Right ventricle myocardium superior (tissue), 1 donor: ENCODE results near the gene BPIFB3. TPM values are rescaled to one million over a fixed set of nuclear protein-coding genes. Genes with fewer than 3 reads are reported as not detected.
A peak's percentile ranks its signal among the peaks of the same experiment; 100 is the strongest.
"Not testable (repeated sequence)": the region's sequence is repeated elsewhere in the genome, so short reads cannot be mapped to it uniquely, and the experiment has no call there.

Experiments used
- ATAC-seq: fragments of 200-7000 bp; cut with Tn5 transposase; one replicate; pipeline ENCODE4 v1.9.1; 2020; ENCODE audit warnings: mild to moderate bottlenecking; ENCODE audit not compliant: poor library complexity
- DNase-seq: peaks from one replicate; pipeline ENCODE4 v3.0.0-alpha.2; 2020
- intact Hi-C: fragments of 100-400 bp; cut with DNase I; formaldehyde crosslinking; loops from one replicate; pipeline ENCODE4 v1.11.2; 2022
- total RNA-seq: library from RNA; stranded (reverse); fragmentation: NEBNext Ultra II Directional; extraction: Animal tissue kit (Norgen Biotek cat#: 25700); gene quantifications from one replicate; pipeline ENCODE4 v1.2.1, GENCODE V29; 2021
- donor health status: DM: no; HTN: yes; CAD: no; lungs with severe emphysema.

BPIFB3 gene
- total RNA-seq, 1 donor from 2014 or later: not detected

GRCh38 chr20:33076662-33077372 lies 23.1 kb downstream of the BPIFB3 start:
- no peak for DNase-seq
- intact Hi-C loops: no loop called here
- no peak for ATAC-seq

- no peak for DNase-seq
- no peak for ATAC-seq
- intact Hi-C loops: no loop called here
Measured at GRCh38 chr20:33079259-33079658, 25.6 kb downstream of the BPIFB3 start, which contains the start of gene BPIFB4. TSS of gene BPIFB4 (plus strand) at chr20:33079643. CDS start at chr20:33081527, 1,884 bp downstream.

GRCh38 chr20:33081411-33082154 lies 27.9 kb downstream of the BPIFB3 start:
- ATAC-seq: no peak
- DNase-seq: no peak
- intact Hi-C loops: no loop called here

- intact Hi-C loops: no loop called here
- DNase-seq (no peak), ATAC-seq (no peak)
Measured at GRCh38 chr20:33082546-33082945, 28.8 kb downstream of the BPIFB3 start.

- intact Hi-C loops: no loop called here
- DNase-seq (no peak), ATAC-seq (no peak)
Measured at GRCh38 chr20:33083544-33084340, 30.0 kb downstream of the BPIFB3 start.

- DNase-seq (no peak), ATAC-seq (no peak)
- intact Hi-C loops: no loop called here
Measured at GRCh38 chr20:33084722-33085121, 31.0 kb downstream of the BPIFB3 start.

- intact Hi-C loops: no loop called here
- no peak for DNase-seq
- no peak for ATAC-seq
Measured at GRCh38 chr20:33086052-33086722, 32.5 kb downstream of the BPIFB3 start.

GRCh38 chr20:33091147-33091546 lies 37.4 kb downstream of the BPIFB3 start:
- ATAC-seq (no peak), DNase-seq (no peak)
- intact Hi-C loops: loop anchor here (5.0 kb wide), 1 partner anchor 299 kb away; no protein-coding TSS in a partner anchor

GRCh38 chr20:33091693-33092092 lies 38.0 kb downstream of the BPIFB3 start:
- DNase-seq (no peak), ATAC-seq (no peak)
- intact Hi-C loops: loop anchor here (5.0 kb wide), 1 partner anchor 299 kb away; no protein-coding TSS in a partner anchor

- no peak for DNase-seq
- ATAC-seq: no peak
- intact Hi-C loops: loop anchor here (5.0 kb wide), 1 partner anchor 300 kb away; no protein-coding TSS in a partner anchor
Measured at GRCh38 chr20:33092361-33092760, 38.7 kb downstream of the BPIFB3 start.

GRCh38 chr20:33093074-33093473 lies 39.4 kb downstream of the BPIFB3 start:
- DNase-seq (no peak), ATAC-seq (no peak)
- intact Hi-C loops: loop anchor here (5.0 kb wide), 1 partner anchor 301 kb away; no protein-coding TSS in a partner anchor

- ATAC-seq (no peak), DNase-seq (no peak)
- intact Hi-C loops: loop anchor here (5.0 kb wide), 1 partner anchor 301 kb away; no protein-coding TSS in a partner anchor
Measured at GRCh38 chr20:33093582-33093981, 39.9 kb downstream of the BPIFB3 start.

- intact Hi-C loops: loop anchor here (2.0 kb wide), 1 partner anchor 192 kb away; no protein-coding TSS in a partner anchor
- ATAC-seq (no peak), DNase-seq (no peak)
Measured at GRCh38 chr20:33095249-33095648, 41.5 kb downstream of the BPIFB3 start.

- ATAC-seq: peak; percentile 80
- DNase-seq: not testable (repeated sequence)
- intact Hi-C loops: loop anchor here (2.0 kb wide), 1 partner anchor 193 kb away; no protein-coding TSS in a partner anchor
Measured at GRCh38 chr20:33095902-33096584, 42.3 kb downstream of the BPIFB3 start.

GRCh38 chr20:33097001-33097400 lies 43.3 kb downstream of the BPIFB3 start:
- intact Hi-C loops: no loop called here
- DNase-seq (peak; percentile 53), ATAC-seq (no peak)

- intact Hi-C loops: no loop called here
- DNase-seq (no peak), ATAC-seq (no peak)
Measured at GRCh38 chr20:33099843-33100538, 46.3 kb downstream of the BPIFB3 start.

GRCh38 chr20:33103556-33103955 lies 49.9 kb downstream of the BPIFB3 start:
- ATAC-seq: no peak
- intact Hi-C loops: no loop called here
- DNase-seq: no peak
